GM23338 (cell line): ENCODE measurements around the gene HS6ST3. TPM values are rescaled to one million over a fixed set of nuclear protein-coding genes. Genes with fewer than 3 reads are reported as not detected.

ENCODE experiments used
- ATAC-seq: fragments of 200-7000 bp; cut with Tn5 transposase; 3 replicates; pipeline ENCODE4 v1.9.1; 2020
- DNase-seq: peaks from one replicate; pipeline ENCODE4 v3.0.0-alpha.2; 2015; ENCODE audit warnings: low spot score
- H2AFZ ChIP-seq: fragments of 200-600 bp; sonication (generic); 2 replicates; pipeline ENCODE4 v1.8.0; 2016; ENCODE audit warnings: antibody characterized with exemption, mild to moderate bottlenecking, moderate library complexity
- H3F3A ChIP-seq: fragments of 200-600 bp; sonication (generic); replicated peaks from 2 replicates; pipeline ENCODE4 v1.8.0; 2017; ENCODE audit warnings: antibody characterized with exemption, mixed run types, low read depth
- H3K27ac ChIP-seq: fragments of 200-600 bp; sonication (generic); 2 replicates; pipeline ENCODE4 v1.6.1; 2016; ENCODE audit warnings: low read depth
- H3K27me3 ChIP-seq: fragments of 200-600 bp; sonication (generic); 2 replicates; pipeline ENCODE4 v1.8.0; 2016; ENCODE audit warnings: mild to moderate bottlenecking, mixed run types, moderate library complexity; ENCODE audit not compliant: insufficient read depth
- H3K36me3 ChIP-seq: fragments of 200-600 bp; sonication (generic); 2 replicates; pipeline ENCODE4 v1.8.0; 2016; ENCODE audit warnings: mild to moderate bottlenecking; ENCODE audit not compliant: insufficient read depth
- H3K4me1 ChIP-seq: fragments of 200-600 bp; sonication (generic); 2 replicates; pipeline ENCODE4 v1.8.0; 2016; ENCODE audit warnings: mild to moderate bottlenecking, moderate library complexity; ENCODE audit not compliant: insufficient read depth
- H3K4me2 ChIP-seq: fragments of 200-600 bp; sonication (generic); 2 replicates; pipeline ENCODE4 v1.7.1; 2017; ENCODE audit warnings: mixed run types
- H3K4me3 ChIP-seq: fragments of 200-600 bp; sonication (generic); 2 replicates; pipeline ENCODE4 v1.6.1; 2016; ENCODE audit warnings: mixed run types
- H3K79me2 ChIP-seq: fragments of 200-600 bp; sonication (generic); replicated peaks from 2 replicates; pipeline ENCODE4 v1.8.0; 2017; ENCODE audit warnings: mild to moderate bottlenecking; ENCODE audit not compliant: insufficient read depth
- H3K9me2 ChIP-seq: fragments of 200-600 bp; sonication (generic); 2 replicates; pipeline ENCODE4 v1.8.0; 2017; ENCODE audit not compliant: insufficient read depth
- H4K20me1 ChIP-seq: fragments of 200-600 bp; sonication (generic); replicated peaks from 2 replicates; pipeline ENCODE4 v1.8.0; 2017; ENCODE audit warnings: mild to moderate bottlenecking; ENCODE audit not compliant: insufficient read depth
- H3K27ac Mint-ChIP-seq: 2 replicates; pipeline ENCODE4 v1.8.0; 2020; ENCODE audit warnings: inconsistent platforms, mild to moderate bottlenecking, moderate library complexity, mixed read lengths
- H3K27me3 Mint-ChIP-seq: 3 replicates; pipeline ENCODE4 v1.8.0; 2022; ENCODE audit warnings: low read depth, mild to moderate bottlenecking, moderate library complexity, mixed read lengths, inconsistent platforms; ENCODE audit not compliant: insufficient read depth, poor library complexity
- H3K36me3 Mint-ChIP-seq: 3 replicates; pipeline ENCODE4 v1.8.0; 2021; ENCODE audit warnings: low read depth, mild to moderate bottlenecking, inconsistent platforms, moderate library complexity, mixed read lengths
- H3K4me1 Mint-ChIP-seq: 3 replicates; pipeline ENCODE4 v1.8.0; 2020; ENCODE audit warnings: mild to moderate bottlenecking, inconsistent platforms, mixed read lengths
- H3K4me3 Mint-ChIP-seq: 3 replicates; pipeline ENCODE4 v1.8.0; 2021; ENCODE audit warnings: moderate library complexity, mild to moderate bottlenecking, inconsistent platforms, mixed read lengths
- H3K9me3 Mint-ChIP-seq: 3 replicates; pipeline ENCODE4 v1.8.0; 2020; ENCODE audit warnings: moderate library complexity, mild to moderate bottlenecking, inconsistent platforms, mixed read lengths
- CREB1 ChIP-seq: fragments of 250-450 bp; sonication (Bioruptor Pico); IDR thresholded peaks from 2 replicates; pipeline ENCODE4 v1.5.0; 2020; ENCODE audit warnings: low read depth, mild to moderate bottlenecking, moderate library complexity
- ETS1 ChIP-seq: IDR thresholded peaks from 2 replicates; pipeline ENCODE4 v1.6.1; 2016; ENCODE audit warnings: antibody characterized with exemption
- EZH2 ChIP-seq: fragments of 200-600 bp; sonication (generic); IDR thresholded peaks from one replicate; pipeline ENCODE4 v1.8.0; 2017; ENCODE audit warnings: antibody characterized with exemption, mild to moderate bottlenecking, low read depth; ENCODE audit not compliant: unreplicated experiment
- polyA plus RNA-seq: library from polyadenylated mRNA; unstranded; fragments of >200 nt; fragmentation: Nextera tagmentation; extraction: Ambion mirVana; gene quantifications from 2 replicates; pipeline ENCODE4 v1.2.1, GENCODE V29; 2016
- total RNA-seq: library from RNA; depleted of rRNA; stranded (reverse); fragments of >200 nt; shearing (Covaris generic); gene quantifications from 2 replicates; pipeline ENCODE4 v1.2.3, GENCODE V29; 2014
- TF ChIP-seq, protein P1 (sequence below): IDR thresholded peaks from one replicate; pipeline ENCODE4 v1.6.1; 2018; ENCODE audit warnings: antibody characterized with exemption; ENCODE audit not compliant: unreplicated experiment
- TF ChIP-seq, protein P2 (sequence below): fragments of 250-450 bp; sonication (Bioruptor Pico); IDR thresholded peaks from 2 replicates; pipeline ENCODE4 v1.5.0; 2020; ENCODE audit warnings: mild to moderate bottlenecking, moderate library complexity
- TF ChIP-seq, protein P3 (sequence below), 2 experiments: fragments of 200-600 bp in 1 of 2; sonication (generic) in 1 of 2; conservative IDR thresholded peaks; 2 replicates each; pipeline versions ENCODE4 v1.5.1 to v1.6.1; 2016 to 2017; ENCODE audit warnings: antibody characterized with exemption in 2 of 2, low read depth in 2 of 2, mild to moderate bottlenecking in 2 of 2, moderate library complexity in 1 of 2

The HS6ST3 gene
- total and polyA plus RNA-seq, 2 experiments from 2014 or later: 0.52 to 0.80 TPM

GRCh38 chr13:96273196-96273595 is 183.3 kb downstream of the HS6ST3 start:
- H3K36me3 Mint-ChIP-seq: no peaks in the 10 kb centered on the region
- Histone ChIP-seq H3K9me2 (0 out of 2 replicates have a peak, but pooled peaks cover 7% of the 10 kb centered on the region), H3K4me3 (no peak overlapping the region), H3K36me3 (no peaks in the 10 kb centered on the region), H3K4me2 (no peak overlapping the region), H3K27ac (no peak overlapping the region), H3K79me2 (no peaks in the 10 kb centered on the region), H3F3A (no peaks in the 10 kb centered on the region), H2AFZ (0 out of 2 replicates have a peak overlapping the region, but pooled peaks have one; percentile 64), H3K4me1 (peaks cover 15% of the 10 kb centered on the region; the same call in 1 of the 2 replicates), H3K27me3 (no peaks in the 10 kb centered on the region), H4K20me1 (no peaks in the 10 kb centered on the region)
- H3K4me1 Mint-ChIP-seq: peaks cover 11% of the 10 kb centered on the region; the same call in 2 of the 3 replicates
- DNase-seq (no peak), ATAC-seq (no peak)
- no peak overlapping the region for H3K4me3 Mint-ChIP-seq
- TF ChIP-seq, protein P1, sequence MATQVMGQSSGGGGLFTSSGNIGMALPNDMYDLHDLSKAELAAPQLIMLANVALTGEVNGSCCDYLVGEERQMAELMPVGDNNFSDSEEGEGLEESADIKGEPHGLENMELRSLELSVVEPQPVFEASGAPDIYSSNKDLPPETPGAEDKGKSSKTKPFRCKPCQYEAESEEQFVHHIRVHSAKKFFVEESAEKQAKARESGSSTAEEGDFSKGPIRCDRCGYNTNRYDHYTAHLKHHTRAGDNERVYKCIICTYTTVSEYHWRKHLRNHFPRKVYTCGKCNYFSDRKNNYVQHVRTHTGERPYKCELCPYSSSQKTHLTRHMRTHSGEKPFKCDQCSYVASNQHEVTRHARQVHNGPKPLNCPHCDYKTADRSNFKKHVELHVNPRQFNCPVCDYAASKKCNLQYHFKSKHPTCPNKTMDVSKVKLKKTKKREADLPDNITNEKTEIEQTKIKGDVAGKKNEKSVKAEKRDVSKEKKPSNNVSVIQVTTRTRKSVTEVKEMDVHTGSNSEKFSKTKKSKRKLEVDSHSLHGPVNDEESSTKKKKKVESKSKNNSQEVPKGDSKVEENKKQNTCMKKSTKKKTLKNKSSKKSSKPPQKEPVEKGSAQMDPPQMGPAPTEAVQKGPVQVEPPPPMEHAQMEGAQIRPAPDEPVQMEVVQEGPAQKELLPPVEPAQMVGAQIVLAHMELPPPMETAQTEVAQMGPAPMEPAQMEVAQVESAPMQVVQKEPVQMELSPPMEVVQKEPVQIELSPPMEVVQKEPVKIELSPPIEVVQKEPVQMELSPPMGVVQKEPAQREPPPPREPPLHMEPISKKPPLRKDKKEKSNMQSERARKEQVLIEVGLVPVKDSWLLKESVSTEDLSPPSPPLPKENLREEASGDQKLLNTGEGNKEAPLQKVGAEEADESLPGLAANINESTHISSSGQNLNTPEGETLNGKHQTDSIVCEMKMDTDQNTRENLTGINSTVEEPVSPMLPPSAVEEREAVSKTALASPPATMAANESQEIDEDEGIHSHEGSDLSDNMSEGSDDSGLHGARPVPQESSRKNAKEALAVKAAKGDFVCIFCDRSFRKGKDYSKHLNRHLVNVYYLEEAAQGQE: no peak
- TF ChIP-seq EZH2 (no peak), ETS1 (no peak), CREB1 (no peak)
- TF ChIP-seq, protein P2, sequence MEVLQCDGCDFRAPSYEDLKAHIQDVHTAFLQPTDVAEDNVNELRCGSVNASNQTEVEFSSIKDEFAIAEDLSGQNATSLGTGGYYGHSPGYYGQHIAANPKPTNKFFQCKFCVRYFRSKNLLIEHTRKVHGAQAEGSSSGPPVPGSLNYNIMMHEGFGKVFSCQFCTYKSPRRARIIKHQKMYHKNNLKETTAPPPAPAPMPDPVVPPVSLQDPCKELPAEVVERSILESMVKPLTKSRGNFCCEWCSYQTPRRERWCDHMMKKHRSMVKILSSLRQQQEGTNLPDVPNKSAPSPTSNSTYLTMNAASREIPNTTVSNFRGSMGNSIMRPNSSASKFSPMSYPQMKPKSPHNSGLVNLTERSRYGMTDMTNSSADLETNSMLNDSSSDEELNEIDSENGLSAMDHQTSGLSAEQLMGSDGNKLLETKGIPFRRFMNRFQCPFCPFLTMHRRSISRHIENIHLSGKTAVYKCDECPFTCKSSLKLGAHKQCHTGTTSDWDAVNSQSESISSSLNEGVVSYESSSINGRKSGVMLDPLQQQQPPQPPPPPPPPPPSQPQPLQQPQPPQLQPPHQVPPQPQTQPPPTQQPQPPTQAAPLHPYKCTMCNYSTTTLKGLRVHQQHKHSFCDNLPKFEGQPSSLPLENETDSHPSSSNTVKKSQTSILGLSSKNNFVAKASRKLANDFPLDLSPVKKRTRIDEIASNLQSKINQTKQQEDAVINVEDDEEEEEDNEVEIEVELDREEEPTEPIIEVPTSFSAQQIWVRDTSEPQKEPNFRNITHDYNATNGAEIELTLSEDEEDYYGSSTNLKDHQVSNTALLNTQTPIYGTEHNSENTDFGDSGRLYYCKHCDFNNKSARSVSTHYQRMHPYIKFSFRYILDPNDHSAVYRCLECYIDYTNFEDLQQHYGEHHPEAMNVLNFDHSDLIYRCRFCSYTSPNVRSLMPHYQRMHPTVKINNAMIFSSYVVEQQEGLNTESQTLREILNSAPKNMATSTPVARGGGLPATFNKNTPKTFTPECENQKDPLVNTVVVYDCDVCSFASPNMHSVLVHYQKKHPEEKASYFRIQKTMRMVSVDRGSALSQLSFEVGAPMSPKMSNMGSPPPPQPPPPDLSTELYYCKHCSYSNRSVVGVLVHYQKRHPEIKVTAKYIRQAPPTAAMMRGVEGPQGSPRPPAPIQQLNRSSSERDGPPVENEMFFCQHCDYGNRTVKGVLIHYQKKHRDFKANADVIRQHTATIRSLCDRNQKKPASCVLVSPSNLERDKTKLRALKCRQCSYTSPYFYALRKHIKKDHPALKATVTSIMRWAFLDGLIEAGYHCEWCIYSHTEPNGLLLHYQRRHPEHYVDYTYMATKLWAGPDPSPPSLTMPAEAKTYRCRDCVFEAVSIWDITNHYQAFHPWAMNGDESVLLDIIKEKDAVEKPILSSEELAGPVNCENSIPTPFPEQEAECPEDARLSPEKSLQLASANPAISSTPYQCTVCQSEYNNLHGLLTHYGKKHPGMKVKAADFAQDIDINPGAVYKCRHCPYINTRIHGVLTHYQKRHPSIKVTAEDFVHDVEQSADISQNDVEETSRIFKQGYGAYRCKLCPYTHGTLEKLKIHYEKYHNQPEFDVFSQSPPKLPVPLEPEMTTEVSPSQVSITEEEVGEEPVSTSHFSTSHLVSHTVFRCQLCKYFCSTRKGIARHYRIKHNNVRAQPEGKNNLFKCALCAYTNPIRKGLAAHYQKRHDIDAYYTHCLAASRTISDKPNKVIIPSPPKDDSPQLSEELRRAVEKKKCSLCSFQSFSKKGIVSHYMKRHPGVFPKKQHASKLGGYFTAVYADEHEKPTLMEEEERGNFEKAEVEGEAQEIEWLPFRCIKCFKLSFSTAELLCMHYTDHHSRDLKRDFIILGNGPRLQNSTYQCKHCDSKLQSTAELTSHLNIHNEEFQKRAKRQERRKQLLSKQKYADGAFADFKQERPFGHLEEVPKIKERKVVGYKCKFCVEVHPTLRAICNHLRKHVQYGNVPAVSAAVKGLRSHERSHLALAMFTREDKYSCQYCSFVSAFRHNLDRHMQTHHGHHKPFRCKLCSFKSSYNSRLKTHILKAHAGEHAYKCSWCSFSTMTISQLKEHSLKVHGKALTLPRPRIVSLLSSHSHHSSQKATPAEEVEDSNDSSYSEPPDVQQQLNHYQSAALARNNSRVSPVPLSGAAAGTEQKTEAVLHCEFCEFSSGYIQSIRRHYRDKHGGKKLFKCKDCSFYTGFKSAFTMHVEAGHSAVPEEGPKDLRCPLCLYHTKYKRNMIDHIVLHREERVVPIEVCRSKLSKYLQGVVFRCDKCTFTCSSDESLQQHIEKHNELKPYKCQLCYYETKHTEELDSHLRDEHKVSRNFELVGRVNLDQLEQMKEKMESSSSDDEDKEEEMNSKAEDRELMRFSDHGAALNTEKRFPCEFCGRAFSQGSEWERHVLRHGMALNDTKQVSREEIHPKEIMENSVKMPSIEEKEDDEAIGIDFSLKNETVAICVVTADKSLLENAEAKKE: no peak
- TF ChIP-seq, protein P3, sequence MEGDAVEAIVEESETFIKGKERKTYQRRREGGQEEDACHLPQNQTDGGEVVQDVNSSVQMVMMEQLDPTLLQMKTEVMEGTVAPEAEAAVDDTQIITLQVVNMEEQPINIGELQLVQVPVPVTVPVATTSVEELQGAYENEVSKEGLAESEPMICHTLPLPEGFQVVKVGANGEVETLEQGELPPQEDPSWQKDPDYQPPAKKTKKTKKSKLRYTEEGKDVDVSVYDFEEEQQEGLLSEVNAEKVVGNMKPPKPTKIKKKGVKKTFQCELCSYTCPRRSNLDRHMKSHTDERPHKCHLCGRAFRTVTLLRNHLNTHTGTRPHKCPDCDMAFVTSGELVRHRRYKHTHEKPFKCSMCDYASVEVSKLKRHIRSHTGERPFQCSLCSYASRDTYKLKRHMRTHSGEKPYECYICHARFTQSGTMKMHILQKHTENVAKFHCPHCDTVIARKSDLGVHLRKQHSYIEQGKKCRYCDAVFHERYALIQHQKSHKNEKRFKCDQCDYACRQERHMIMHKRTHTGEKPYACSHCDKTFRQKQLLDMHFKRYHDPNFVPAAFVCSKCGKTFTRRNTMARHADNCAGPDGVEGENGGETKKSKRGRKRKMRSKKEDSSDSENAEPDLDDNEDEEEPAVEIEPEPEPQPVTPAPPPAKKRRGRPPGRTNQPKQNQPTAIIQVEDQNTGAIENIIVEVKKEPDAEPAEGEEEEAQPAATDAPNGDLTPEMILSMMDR (conservative IDR thresholded peaks at IDR 0.05; ENCODE audit: low read depth in 2 of 2): no peak
- no peaks in the 10 kb centered on the region for H3K9me3 Mint-ChIP-seq
- H3K27me3 Mint-ChIP-seq: peaks cover 1% of the 10 kb centered on the region
- H3K27ac Mint-ChIP-seq: no peak overlapping the region
